Tibial nerve (tissue), 4 donors: ENCODE data around the gene FAM167B.
"Not testable (repeated sequence)": the region's sequence is repeated elsewhere in the genome, so short reads cannot be mapped to it uniquely, and the experiment has no call there.

Experiments used
- EP300 ChIP-seq, 2 donors: sonication (generic); formaldehyde crosslinking; IDR thresholded peaks; one replicate each; pipeline ENCODE4 v1.6.1; 2017; ENCODE audit warnings: antibody characterized with exemption in 2 of 2, mild to moderate bottlenecking in 1 of 2
- POLR2A ChIP-seq, 2 donors: fragments of 450-650 bp; IDR thresholded peaks; one replicate each; pipeline ENCODE4 v1.6.1; 2017; ENCODE audit warnings: antibody characterized with exemption in 2 of 2, mild to moderate bottlenecking in 2 of 2, moderate library complexity in 2 of 2
- TF ChIP-seq, protein P1 (sequence below), 5 experiments: fragments of 200-600 bp in 3 of 5; fragments of 450-650 bp in 2 of 5; sonication (generic) in 3 of 5; IDR thresholded peaks; one replicate each; pipeline ENCODE4 v1.5.1; 2016 to 2019; ENCODE audit warnings: antibody characterized with exemption in 5 of 5, mild to moderate bottlenecking in 3 of 5, moderate library complexity in 2 of 5

DNA sequence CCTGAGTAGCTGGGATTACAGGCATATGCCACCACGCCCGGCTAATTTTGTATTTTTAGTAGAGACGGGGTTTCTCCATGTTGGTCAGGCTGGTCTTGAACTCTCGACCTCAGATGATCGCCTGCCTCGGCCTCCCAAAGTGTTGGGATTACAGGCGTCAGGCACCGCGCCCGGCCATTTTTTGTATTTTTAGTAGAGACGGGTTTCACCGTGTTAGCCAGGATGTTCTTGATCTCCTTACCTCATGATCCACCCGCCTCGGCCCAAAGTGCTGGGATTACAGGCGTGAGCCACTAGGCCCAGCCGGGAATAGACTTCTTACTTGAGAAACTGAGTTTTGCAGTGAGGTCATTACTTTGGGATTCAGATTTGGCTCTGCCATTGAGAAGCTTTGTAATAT lies 51.2 kb downstream of the FAM167B start:
- TF ChIP-seq, protein P1, sequence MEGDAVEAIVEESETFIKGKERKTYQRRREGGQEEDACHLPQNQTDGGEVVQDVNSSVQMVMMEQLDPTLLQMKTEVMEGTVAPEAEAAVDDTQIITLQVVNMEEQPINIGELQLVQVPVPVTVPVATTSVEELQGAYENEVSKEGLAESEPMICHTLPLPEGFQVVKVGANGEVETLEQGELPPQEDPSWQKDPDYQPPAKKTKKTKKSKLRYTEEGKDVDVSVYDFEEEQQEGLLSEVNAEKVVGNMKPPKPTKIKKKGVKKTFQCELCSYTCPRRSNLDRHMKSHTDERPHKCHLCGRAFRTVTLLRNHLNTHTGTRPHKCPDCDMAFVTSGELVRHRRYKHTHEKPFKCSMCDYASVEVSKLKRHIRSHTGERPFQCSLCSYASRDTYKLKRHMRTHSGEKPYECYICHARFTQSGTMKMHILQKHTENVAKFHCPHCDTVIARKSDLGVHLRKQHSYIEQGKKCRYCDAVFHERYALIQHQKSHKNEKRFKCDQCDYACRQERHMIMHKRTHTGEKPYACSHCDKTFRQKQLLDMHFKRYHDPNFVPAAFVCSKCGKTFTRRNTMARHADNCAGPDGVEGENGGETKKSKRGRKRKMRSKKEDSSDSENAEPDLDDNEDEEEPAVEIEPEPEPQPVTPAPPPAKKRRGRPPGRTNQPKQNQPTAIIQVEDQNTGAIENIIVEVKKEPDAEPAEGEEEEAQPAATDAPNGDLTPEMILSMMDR (IDR thresholded peaks at IDR 0.05) = not testable (repeated sequence)
- TF ChIP-seq POLR2A, EP300 (IDR thresholded peaks at IDR 0.05): not testable (repeated sequence)
